Muscle of arm (tissue), 12 donors: ENCODE data around the gene KIRREL1. TPM values are rescaled to one million over a fixed set of nuclear protein-coding genes. Genes with fewer than 3 reads are reported as not detected.
A peak's percentile ranks its signal among the peaks of the same experiment; 100 is the strongest.

Experiments used
- DNase-seq: peaks from one replicate; pipeline ENCODE4 v3.0.0-alpha.2; 2013
- polyA plus RNA-seq, 12 donors: library from polyadenylated mRNA; unstranded; fragments of 120-200 nt; gene quantifications; one replicate each; pipeline ENCODE4 v1.2.1, GENCODE V29; 2013; ENCODE audit not compliant: insufficient read length in 12 of 12

The KIRREL1 gene
- polyA plus RNA-seq, 12 donors: 21.9 to 52.4 (median 32.0) TPM; not detected in 1

DNA sequence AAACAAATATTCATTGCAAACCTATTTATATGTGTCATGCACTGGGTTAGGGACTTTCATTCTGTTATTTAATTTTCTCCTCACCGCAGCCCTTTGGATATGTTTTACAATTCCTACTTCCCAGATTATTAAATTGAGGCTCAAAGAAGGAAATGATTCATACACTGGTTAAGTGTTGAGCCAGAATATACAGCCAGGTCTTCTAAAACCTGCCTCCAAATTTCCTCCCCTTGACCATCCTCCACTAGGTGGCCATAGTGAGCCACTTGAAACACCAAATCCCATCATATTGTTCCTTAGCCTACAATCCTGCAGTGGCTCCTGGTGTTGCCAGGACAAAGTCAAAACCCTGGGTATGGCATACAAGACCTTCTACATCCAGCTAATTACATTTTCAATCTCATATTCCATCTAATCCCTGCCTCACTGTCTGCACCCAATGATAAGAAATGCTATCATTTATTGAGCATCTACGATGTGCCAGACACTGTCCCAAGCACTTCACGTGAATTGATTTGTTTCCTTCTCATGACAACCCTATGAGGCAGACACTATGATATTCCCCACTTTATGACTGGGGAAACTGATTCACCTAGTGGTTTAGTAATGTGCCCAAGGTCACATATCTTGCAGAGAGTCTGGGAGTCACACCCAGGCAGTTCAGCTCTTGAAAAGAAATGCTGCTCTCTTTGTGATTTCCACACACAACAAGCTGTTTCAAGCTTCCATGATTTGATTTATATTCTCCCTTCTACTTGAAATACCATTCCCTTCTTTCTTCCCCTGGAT, 23.6 kb upstream of the KIRREL1 start:
- DNase-seq: peak; percentile 44

DNA sequence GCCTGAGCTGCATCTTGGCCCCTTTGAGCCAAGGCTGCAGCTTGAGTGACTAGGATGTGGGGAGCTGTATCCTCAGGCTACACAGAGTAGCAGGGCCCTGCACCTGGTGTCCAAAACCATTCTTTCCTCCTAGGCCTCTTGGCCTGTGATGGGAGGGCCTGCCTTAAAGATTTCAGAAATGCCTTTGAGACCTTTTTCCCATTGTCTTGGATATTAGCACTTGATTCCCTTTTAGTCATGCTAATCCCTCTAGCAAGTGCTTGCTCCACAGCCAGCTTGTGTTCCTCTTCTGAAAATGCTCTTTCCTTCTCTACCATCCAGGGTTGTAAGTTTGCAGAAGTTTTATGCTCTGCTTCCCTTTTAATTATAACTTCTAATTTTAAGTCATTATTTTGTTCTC, 21.7 kb upstream of the KIRREL1 start:
- no peak for DNase-seq

DNA sequence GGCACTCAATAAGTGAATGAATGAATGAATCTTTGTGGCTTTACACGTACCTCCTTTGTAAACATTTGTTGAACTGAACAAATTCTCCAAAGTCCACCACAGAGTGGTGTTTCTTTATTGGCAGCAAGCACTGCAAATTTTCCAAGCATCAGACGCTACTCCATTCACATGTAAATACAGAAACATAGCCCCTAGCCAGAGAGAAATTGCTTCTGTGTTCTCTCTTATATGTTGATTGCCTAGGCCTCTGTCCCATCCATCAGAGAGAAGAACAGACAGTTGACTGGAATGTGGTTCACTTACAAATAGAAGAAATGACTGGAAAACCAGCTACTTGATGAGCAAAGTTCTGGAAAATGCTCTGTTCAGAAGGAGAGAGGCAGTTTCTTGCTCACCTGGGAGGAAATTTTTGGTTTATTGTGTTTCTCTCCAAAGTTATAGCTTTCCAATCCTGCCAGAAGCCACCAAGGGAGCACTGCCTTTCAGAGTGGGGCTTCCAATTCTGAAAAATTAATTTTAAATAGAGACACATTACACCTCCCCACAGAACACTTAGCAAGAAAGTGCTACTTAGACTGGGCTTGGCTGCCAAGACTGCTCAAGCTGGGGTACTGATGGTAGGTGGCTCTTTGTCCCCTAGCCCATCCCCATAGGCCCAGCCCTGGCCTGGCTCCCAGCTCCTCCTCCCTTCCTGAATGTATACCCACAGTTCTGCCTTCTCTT, 18.1 kb upstream of the KIRREL1 start:
- DNase-seq: no peak

DNA sequence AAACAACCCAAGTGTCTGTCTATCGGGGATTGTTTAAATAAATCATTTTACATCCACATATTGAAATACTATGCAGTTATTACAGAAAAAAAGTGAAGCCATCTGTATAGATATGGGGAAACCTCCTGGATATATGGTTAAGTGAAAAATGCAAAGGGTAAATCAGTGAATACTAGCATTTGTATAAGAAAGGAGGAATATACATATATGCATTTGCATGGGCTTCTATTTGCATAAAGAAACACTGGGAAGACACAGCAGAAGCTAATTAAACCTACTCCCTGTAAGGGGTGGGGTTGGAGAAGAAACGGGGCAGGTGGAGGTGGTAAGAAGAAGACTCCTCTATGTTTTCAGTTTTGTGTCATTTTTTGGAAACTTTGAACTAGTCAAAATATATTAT, 16.6 kb upstream of the KIRREL1 start:
- DNase-seq: no peak

DNA sequence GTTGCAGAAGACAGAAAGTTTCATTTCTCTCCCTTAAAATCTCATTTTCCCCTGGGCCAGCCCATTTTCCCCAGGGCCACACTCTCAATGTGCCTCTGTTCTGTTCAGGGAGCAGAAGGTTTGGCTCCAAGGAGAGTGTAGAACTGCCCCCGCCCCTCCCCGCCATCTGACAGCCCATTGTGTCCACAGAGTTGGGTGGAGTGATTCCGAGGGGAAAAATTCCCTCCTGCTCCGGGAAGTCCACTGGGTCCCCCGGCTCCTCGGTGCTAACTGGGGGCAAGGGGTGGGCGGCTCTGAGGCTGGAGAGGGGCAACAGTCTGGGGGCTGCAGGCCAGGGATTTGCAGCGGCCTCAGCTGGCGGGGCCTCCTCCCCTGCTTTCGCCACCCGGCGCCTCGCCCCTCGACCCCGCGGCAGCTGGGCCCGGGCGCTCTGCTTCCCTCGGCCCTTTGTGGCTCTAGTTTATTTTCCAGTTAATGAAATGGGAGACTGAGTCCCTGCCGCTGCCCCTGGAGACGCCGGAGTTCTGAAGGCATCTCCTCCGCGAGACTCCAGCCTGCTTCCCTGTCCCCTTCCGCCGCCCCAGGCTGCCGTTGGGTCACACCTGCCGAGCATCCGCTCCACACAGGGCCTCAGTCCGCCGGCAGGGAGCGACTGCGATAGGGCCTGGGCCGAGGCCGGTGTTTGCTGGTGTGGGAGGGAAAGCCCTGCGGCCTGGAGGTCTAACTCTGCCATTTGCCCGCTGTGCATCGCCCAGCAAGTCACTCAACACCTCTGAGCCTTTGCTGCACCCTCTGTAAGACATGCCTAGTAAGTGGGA, 14.7 kb upstream of the KIRREL1 start:
- no peak for DNase-seq

DNA sequence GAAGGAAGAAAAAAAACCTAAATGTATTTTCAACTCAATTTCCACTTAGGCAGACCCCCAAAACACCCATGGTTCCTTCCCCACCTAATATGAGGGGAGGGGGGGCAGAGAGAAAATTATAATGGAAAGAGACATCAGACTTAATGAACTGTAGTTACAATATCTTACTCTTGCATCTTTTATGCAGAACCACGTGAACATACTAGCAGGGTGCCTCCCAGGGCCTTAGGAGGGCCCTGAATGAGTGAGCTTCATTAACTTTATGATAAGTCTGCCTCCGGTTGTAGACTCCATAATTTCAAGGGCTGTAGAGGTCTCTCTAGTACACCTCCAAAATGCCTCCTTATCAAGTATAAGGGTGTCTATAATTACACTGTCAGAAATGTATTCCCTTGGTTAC, 11.3 kb upstream of the KIRREL1 start:
- no peak for DNase-seq

DNA sequence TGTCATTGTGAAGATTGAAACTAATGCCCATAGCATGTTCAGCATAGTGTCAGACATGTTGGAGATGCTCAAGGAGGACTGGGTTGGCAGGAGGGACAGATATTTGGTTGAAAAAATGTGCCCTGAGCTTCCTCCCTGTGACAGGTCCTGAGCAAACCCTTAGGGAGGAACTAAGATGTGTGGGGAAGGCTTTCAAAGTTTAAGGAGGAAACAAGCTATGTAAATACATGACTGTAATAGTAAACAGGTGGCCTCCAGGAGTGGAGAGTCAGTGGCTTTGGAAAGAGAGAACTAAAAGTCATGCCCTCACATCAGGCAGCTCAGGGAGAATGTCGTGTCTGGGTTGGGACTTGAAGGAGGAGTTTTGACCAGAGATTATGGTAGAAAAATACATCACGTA, 9.7 kb upstream of the KIRREL1 start:
- no peak for DNase-seq

DNA sequence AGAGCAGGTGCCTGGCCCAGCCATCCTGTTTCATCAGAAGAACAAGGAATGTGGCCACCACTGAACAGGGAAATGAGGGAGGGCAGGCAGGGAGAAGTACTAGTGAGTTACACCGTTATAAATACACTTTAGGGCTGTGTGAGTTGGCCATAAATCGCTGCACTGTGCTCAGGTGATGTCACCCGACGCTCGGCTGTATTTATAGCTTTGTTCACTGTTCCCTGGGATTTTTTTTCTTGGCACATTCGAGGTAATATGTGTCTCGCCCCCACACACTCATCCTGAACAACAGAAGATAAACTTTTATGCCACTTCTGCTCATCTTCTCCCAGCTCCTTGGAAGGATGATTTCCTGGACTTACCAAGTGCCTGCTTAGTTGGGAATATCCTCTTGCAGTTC, 9.0 kb upstream of the KIRREL1 start:
- DNase-seq: no peak

DNA sequence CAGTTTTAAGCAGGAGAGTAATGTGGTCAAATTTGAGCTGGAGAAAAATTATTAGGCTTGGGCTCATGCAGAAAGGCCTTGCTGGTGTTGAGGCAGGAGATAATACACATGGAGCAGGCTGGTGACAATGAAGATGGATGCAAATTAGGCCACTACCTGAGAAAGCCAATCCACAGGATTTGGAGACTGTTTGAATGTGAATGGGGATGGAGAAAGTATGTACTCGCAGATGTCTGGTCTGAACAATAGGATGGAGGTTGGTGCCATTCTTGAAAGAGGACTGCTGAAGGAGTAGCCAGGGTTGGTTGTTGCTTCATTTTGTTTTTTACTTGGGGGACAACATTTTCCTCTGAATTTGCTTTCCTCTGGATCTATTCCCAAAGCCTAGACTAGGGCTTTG, 8.0 kb upstream of the KIRREL1 start:
- no peak for DNase-seq

DNA sequence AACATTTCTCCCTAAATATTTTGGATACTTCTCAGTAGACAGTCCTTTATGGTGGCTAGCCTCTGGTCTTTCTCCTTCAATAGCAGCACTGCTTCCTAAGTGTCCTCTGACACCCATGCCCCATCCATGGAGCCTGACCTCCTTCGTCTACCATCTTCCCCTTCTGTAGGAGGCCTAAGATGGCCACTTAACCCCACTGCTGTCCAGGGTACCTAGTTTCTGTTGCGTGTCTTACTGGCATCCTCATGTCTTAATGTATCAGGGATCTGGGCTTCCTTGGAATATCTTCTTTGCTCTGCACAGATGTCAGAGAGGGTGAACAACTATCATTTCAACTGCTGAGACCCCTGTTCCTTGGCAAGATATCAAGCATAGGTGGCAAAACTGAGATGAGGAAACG, 5.4 kb upstream of the KIRREL1 start:
- no peak for DNase-seq

DNA sequence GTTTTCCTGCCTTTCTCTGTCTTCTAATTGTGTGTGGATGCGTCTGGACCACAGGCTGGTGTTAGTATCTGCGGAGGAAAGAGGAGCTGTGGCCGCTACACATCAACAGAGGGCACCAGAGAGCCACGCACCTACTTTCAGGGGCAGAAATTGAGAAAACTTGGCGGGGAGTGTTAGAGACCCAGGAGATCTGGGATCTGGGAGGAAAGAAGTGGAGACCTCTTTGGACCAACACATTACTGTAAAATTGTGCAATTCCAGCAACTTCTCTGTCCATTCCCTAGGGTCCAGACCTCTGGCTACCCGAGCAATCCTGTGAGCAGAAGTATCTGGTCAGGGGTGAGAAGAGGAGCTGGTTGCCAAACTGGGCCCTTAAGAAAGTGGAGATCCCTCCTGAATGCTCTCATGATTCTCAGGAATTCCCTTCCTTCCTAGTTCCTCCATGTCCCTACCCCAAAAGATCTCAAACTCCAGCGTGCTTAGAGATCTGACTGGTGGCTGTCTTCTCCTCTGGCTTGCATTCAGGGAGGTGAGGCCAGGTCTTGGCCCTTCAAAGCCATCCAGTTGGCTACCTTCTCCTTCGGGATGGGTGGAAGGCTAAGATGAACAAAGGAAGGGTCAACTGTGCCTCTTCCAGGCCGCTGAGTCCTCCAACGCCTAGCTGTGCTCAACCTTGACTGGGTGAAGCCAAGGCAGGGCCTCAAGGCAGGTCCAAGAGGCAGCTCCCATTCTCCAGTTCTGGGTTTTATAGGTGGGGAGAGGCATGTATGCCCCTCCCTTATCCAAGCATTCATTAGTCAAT, 1.2 kb upstream of the KIRREL1 start:
- peak; percentile 86 for DNase-seq

DNA sequence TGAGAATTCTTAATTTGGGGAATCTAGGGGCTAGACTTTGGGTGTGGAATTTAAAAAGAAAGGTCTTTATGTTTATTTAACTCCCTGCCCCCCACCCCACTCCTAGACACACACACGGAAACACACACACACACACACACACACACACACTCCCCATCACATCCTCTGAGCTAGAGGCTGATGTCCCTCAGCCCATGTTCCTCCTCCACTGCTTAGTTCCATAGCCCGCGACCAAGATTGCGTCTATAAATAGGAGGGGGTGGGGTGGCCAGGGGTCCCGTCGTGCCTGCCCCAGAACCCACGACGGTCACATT, 655 bp upstream of the KIRREL1 start:
- DNase-seq: peak; percentile 42

DNA sequence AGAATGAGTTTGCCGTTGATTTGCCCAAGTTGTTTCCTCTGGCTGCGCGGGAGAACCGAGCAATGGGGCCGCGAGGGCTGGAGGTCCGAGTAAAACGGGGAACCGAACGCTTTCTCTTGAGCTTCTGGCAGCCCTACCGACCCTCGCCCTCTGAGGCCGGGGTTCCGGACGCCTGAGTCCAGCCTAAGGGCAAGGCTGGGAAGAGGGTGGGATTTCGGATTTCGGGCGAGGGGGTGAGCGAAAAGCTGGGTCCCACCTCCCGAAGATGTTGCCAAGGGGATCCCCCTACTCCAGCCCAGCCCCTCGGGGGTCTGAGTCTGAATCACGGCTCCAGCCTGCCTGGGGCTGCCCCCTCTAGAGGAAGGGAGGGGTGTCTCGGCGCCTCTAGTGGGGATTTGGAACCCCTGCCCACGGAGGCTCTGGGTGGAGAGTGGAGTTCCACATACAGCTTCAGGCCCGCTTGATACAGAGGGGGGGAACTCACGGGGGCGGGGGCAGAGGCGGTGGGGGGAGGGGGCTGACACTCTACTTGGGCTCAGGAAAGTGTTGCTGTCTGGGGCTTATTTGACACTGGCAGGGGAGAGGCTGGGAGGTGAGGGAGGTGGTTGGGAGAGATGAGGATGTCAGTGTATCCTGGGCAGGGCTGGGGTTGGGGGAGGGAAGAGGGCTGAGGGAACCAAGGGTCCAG, 617 bp downstream of the KIRREL1 start:
- peak; percentile 41 for DNase-seq

DNA sequence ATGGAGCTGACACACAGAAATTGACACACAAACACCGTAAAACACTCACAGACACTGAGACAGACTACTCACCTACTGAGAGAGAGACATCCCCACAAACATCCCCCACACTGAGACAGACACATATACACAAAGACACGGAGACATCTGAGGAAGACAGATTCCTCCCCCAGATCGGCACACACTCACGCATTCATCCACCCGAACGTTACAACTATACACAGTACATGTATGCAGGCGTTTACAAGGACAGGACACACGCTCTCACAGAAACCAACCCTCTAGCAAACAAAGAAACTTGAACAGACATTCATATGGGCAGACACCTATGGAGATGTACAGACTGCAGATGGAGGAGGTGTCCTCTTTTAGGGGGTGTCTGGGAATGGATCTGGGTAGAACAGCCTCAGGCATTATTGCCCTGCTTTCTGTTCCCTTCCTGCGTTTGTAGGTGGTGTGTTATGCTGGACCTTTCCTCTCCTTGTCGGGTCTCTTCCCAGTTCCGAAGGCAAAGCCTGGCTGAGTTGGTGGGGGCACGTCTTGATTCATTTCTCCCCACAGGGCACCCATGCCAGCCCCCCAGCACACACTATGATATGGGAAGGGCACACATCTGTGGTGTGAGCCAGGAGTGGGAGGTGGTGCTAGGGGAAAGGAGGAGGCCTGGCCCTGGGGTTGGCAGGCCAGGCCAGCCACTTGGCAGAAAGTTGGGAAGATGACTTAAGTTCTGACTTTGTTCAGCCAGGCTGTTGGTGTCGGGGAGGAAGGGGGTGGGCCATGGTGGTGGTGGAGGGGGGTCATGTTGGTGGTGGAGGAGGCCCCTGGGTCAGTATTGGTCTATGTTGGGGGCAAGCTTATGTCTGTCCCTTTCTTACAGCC, 1.5 kb downstream of the KIRREL1 start:
- DNase-seq: no peak

DNA sequence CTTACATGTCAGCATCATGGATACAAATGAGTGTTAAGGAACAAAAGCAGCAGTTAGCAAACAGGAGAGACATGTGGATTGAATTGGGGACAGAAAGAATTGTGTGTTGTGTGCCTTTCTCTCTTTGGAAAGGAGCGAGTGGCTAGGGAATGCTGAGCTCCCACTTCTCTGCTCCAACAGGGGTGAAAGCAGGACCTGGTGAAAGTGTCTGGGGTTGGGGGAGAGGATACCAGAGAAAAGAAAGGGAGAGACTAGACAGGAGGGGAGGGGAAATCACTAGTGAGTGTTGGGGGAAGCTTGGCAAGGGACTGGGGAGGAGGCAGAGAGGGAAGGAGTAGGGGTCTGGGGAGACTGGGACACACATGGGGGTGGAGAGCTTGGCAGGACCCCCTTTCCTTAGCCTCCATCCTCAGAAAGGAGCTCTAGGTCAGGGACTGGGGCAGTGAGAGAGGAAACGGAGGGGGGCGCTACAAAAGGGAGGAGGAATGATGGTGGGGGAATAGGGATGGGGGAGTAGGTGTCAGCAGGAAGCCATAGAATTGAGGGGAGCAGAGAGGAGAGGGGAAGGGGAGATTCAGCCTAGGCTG, 2.2 kb downstream of the KIRREL1 start:
- no peak for DNase-seq

DNA sequence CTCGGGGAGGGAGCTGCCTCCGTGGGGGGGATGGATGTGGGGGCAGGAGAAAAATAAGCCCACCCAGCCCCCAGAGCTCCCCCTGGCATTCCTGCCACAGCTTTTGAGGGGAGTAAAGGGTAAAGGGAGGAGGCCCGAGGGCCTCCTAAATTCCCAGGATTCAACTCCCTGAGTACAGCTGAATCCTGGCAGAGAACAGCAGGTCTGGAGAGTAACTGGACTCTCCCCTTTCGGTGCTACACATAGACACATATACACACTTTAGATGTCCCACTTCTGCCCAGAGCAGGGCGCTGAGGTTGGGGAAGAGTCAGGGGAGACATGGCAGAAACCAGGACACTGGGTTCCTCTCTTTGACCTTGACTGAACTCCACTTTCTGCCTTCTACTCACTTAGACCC, 3.0 kb downstream of the KIRREL1 start:
- no peak for DNase-seq

DNA sequence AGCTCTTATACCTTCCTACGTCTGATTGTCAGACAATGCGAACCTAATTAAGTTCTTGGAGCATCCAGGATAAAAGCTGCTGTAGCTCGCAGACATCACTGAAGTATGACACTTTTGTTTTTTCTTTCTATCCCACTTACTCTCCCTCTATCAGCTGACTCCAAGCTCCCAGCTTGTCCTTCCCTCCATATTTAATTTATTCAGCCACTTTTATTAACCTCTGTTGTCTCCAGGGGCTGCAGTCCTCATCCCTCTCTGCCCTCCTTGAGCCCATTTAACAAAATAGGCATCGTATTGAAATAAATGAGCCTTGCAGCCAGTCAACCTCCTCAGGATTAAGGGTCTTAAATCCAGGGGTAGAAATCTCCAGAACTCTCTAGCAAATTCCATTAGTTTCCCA, 7.1 kb downstream of the KIRREL1 start:
- no peak for DNase-seq

DNA sequence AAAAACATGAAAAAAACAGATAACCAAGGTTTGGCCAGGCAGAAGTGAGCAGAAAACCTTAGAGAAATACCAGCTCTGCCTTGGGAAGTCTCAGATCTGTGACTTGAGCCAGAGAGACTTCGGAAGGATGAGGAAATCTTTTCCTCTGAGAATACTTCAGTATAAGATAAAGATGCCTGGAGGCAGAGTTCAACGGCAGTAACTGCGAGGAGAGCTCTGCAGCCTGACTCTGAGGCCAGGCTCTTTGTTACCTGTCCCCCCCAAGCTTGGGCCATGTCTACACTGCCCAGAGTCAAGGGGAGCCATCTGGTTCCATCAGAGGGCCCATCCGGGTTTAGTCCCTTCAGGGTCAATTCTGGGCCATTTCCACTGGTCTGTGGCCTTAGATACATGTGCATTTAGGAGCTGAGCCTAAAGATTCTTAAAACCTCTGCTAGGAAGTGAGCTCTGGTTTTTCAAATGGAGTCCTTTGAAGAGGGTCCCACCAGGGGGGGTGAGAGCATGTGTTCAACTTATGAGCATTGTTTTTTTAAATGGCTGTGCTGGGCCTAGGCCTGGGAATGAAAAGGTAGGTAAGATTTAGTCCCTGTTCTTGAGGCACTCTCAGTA, 8.7 kb downstream of the KIRREL1 start:
- no peak for DNase-seq

DNA sequence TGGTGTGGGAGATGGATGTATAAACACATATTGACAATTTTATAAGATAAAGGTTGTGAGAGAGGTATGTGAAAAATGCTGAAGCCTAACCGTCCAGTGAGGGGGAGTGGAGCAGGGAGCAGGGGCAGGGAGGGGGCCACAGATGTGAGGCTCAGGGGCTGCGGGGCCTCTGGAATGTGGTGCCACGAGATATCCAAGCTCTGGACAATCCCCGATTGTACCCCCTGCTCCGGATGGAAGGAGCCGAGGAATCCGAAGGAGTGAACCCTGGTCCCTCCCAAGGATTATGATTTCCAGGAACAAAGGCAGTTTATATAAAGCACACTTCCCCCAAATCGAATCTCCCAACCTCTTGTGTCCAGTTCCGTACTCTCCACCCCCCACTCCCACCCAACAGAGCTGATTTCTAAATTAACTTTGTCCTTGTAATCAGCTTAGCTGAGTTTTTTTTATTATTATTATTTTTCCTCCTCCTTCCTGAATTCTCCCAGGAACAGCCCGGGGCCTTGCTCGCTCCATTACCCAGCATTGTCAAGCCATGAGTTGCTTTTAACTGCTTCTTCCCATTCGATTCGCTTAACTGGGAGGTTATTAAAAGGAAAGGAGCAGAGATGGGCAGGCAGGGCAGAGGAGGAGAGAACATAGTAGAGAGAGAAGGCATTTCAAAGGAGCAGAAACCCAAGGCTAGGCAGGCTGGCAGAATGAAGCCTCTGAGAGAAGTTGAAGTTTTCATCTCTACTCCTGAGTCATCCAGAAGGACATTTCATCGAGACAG, 9.4 kb downstream of the KIRREL1 start:
- no peak for DNase-seq
